NB4 (cell line): ENCODE measurements around the gene DHCR24.

Experiments
- DNase-seq: peaks from one replicate; pipeline ENCODE4 v3.0.0; 2010; ENCODE audit warnings: low read depth
- H3K4me3 ChIP-seq: one replicate; pipeline ENCODE4 v1.5.1; 2011; ENCODE audit warnings: mild to moderate bottlenecking, low read depth, low read length, moderate library complexity
- MYC ChIP-seq: IDR thresholded peaks from 2 replicates; pipeline ENCODE4 v1.6.1; 2011; ENCODE audit warnings: low read depth, low read length
- POLR2A ChIP-seq: IDR thresholded peaks from 2 replicates; pipeline ENCODE4 v1.6.1; 2011; ENCODE audit warnings: mild to moderate bottlenecking; ENCODE audit not compliant: insufficient read length; ENCODE audit errors: extremely low read depth
- TF ChIP-seq, protein P1 (sequence below): IDR thresholded peaks from one replicate; pipeline ENCODE4 v1.5.1; 2012; ENCODE audit warnings: low read depth, low read length
- TF ChIP-seq, protein P2 (sequence below): IDR thresholded peaks from 2 replicates; pipeline ENCODE4 v1.6.1; 2011; ENCODE audit warnings: low read depth, low read length

Gene DHCR24

DNA sequence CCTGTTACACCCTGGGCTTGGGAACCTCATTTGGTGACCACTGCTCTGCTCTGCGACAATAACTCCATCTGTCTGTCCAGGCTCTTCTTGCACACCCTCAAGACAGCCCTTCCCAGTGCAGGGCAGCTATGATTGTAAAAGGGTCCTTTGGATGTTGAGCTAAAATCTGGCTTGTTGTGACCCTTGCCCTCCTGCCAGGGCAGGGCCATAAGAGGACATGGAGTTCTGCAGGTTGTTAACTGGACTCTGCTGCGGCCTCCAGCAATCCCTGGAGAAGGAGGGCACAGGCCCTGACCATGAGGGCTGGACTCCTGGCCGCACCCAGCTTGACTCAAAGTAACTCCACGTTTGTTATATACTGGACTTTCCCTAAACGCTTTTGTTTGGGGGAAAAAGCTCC lies 41.2 kb downstream of the DHCR24 start:
- TF ChIP-seq, protein P1, sequence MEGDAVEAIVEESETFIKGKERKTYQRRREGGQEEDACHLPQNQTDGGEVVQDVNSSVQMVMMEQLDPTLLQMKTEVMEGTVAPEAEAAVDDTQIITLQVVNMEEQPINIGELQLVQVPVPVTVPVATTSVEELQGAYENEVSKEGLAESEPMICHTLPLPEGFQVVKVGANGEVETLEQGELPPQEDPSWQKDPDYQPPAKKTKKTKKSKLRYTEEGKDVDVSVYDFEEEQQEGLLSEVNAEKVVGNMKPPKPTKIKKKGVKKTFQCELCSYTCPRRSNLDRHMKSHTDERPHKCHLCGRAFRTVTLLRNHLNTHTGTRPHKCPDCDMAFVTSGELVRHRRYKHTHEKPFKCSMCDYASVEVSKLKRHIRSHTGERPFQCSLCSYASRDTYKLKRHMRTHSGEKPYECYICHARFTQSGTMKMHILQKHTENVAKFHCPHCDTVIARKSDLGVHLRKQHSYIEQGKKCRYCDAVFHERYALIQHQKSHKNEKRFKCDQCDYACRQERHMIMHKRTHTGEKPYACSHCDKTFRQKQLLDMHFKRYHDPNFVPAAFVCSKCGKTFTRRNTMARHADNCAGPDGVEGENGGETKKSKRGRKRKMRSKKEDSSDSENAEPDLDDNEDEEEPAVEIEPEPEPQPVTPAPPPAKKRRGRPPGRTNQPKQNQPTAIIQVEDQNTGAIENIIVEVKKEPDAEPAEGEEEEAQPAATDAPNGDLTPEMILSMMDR, result no peak
- TF ChIP-seq, protein P2, sequence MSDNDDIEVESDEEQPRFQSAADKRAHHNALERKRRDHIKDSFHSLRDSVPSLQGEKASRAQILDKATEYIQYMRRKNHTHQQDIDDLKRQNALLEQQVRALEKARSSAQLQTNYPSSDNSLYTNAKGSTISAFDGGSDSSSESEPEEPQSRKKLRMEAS, result no peak
- TF ChIP-seq POLR2A (no peak), MYC (no peak)
- no peak for DNase-seq
- H3K4me3 ChIP-seq, result no peak overlapping the region

DNA sequence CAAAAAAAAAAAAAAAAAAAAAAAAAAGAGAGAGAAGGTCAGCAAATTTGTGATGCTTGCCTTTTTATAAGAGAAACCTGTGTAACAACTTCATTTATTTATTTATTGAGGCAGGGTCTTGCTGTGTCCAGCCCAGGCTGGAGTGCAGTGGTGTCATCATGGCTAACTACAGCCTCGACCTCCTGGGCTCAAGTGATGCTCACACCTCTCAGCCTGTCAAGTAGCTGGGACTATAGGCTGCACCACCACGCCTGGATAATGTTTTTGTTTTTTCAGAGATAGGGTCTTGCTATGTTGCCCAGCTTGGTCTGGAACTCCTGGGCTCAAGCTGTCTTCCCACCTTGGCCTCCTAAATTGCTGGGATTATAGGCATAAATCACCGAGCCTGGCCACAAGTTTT lies 42.4 kb downstream of the DHCR24 start:
- H3K4me3 ChIP-seq, result no peak overlapping the region
- no peak for DNase-seq
- TF ChIP-seq POLR2A (no peak), MYC (no peak)
- TF ChIP-seq, protein P1, result no peak
- TF ChIP-seq, protein P2, result no peak

DNA sequence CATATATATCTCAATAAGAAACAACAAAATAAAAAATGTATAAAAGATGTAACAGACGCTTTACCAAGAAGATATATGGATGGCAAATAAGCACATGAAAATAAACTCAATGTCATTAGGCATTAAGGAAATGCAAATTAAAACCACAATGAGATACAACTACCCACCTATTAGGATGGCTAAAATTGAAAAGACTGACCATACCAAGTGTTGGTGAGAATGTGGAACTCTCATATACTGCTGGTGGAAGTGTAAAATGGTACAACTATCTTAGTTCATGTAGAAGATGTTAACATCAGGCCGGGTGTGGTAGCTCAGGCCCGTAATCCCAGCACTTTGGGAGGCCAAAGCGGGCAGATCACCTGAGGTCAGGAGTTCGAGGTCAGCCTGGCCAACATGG lies 43.5 kb downstream of the DHCR24 start:
- no peak overlapping the region for H3K4me3 ChIP-seq
- TF ChIP-seq MYC, result no peak
- TF ChIP-seq, protein P1, result no peak
- TF ChIP-seq, protein P2, result no peak
- TF ChIP-seq POLR2A, result no peak
- DNase-seq, result no peak

DNA sequence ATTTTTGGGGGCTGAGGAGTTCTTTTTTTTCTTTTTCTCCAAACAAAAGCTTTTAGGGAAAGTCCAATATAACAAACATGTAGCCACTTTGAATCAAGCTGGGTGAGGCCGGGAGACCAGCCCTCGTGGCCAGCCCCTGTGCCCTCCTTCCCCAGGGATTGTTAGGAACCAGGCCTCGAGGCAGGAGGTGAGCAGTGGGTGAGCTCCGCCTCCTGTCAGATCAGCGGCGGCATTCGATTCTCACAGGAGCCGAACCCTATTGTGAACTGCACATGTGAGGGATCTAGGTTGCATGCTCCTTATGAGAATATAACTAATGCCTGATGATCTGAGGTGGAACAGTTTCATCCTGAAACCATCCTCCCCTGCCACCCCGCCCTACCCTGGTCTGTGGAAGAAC lies 44.0 kb downstream of the DHCR24 start:
- no peak overlapping the region for H3K4me3 ChIP-seq
- DNase-seq, result no peak
- TF ChIP-seq MYC (no peak), POLR2A (no peak)
- TF ChIP-seq, protein P1, result no peak

DNA sequence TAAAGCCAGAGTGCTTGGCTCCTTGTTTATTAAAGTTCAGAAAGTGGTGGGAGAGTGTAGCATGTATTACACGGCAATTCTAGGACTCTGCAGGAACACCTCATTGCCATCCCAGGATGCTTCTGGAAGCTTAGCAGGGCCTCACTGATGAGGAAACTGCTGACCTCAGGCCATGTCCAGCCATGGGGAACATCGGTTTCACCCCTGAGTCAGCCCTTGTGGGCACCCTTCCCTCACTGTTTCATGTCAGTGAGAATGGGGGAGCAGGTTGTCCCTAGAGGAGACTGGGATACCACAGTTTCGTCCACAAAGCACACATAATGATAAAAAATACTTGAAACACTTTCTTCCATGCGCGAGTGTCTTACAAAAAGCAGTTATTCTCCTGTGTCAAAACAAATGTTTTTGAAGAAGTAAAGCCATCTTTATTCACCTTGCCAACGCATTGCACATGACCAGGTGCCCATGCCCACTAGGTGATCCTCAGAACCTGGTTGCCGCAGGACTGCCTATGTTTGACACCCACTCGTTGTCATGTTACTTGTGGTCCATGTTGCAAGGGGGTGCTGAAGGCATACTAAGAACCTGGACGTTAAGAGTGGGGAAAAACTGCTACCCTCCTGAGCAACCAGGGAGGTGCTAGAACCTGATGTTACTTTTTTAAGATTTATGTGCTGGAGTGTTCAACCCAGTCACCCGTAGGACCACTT lies 44.6 kb downstream of the DHCR24 start:
- TF ChIP-seq, protein P1, result no peak
- TF ChIP-seq MYC (no peak), POLR2A (no peak)
- TF ChIP-seq, protein P2, result no peak
- DNase-seq, result no peak
- H3K4me3 ChIP-seq, result no peak overlapping the region

DNA sequence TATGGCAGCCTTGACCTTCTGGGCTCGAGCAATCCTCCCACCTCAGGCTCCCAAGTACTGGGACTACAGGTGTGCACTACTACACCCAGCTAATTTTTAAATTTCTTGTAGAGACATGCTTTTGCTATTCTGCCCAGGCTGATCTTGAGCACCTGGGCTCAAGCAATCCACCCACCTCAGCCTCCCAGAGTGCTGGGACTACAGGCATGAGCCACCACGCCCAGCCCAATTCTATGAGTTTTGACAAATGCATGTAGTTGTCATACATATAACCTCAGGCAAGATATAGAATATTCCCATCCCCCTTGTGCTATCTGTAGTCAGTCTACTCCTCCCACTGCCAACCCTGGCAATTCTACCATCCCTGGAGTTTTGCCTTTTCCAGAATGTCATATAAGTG lies 47.2 kb downstream of the DHCR24 start:
- no peak for DNase-seq
- TF ChIP-seq, protein P2, result no peak
- TF ChIP-seq MYC, result no peak
- TF ChIP-seq POLR2A, result no peak
- TF ChIP-seq, protein P1, result no peak
- H3K4me3 ChIP-seq, result no peak overlapping the region
